HG03575 (cell line): ENCODE results near the gene MAPK13.

Experiments used
- ATAC-seq: cut with Tn5 transposase; IDR thresholded peaks from one replicate; pipeline ENCODE4 v1.9.1; 2021; ENCODE audit not compliant: unreplicated experiment, insufficient number of reproducible peaks, low FRiP score; ENCODE audit errors: extremely low read depth

The MAPK13 gene

GRCh38 chr6:36141091-36141490, 10.8 kb downstream of the MAPK13 start:
- no peak for ATAC-seq

GRCh38 chr6:36141961-36142360, 11.6 kb downstream of the MAPK13 start:
- no peak for ATAC-seq

- ATAC-seq, result no peak
Observed at GRCh38 chr6:36142971-36143838, 12.9 kb downstream of the MAPK13 start.

- no peak for ATAC-seq
Observed at GRCh38 chr6:36145495-36145894, 15.2 kb downstream of the MAPK13 start.

GRCh38 chr6:36147294-36147693, 17.0 kb downstream of the MAPK13 start:
- ATAC-seq, result no peak

GRCh38 chr6:36149476-36149875, 19.2 kb downstream of the MAPK13 start:
- ATAC-seq, result no peak

- no peak for ATAC-seq
Observed at GRCh38 chr6:36150283-36150682, 20.0 kb downstream of the MAPK13 start.

- ATAC-seq, result no peak
Observed at GRCh38 chr6:36154286-36154685, 24.0 kb downstream of the MAPK13 start.

- no peak for ATAC-seq
Observed at GRCh38 chr6:36155662-36156061, 25.3 kb downstream of the MAPK13 start.

- ATAC-seq, result no peak
Observed at GRCh38 chr6:36160147-36160760, 29.9 kb downstream of the MAPK13 start.

- ATAC-seq, result no peak
Observed at GRCh38 chr6:36169023-36170007, 39.0 kb downstream of the MAPK13 start.

GRCh38 chr6:36170704-36171103, 40.4 kb downstream of the MAPK13 start:
- no peak for ATAC-seq

GRCh38 chr6:36171573-36171972, 41.3 kb downstream of the MAPK13 start:
- no peak for ATAC-seq

- no peak for ATAC-seq
Observed at GRCh38 chr6:36177166-36177565, 46.9 kb downstream of the MAPK13 start.

GRCh38 chr6:36178544-36178943, 48.2 kb downstream of the MAPK13 start:
- ATAC-seq, result no peak

GRCh38 chr6:36180126-36180525, 49.8 kb downstream of the MAPK13 start:
- no peak for ATAC-seq

- ATAC-seq, result no peak
Observed at GRCh38 chr6:36184311-36184710, 54.0 kb downstream of the MAPK13 start.

- ATAC-seq, result no peak
Observed at GRCh38 chr6:36186199-36186598, 55.9 kb downstream of the MAPK13 start.

- ATAC-seq, result no peak
Observed at GRCh38 chr6:36187446-36187845, 57.1 kb downstream of the MAPK13 start.
